H1 (cell line): ENCODE data around the gene MAP9.

Experiments used
- BACH1 ChIP-seq: IDR thresholded peaks from 2 replicates; pipeline ENCODE4 v1.6.1; 2012; ENCODE audit warnings: low read length, improper control_type of control experiment
- BRCA1 ChIP-seq: IDR thresholded peaks from 2 replicates; pipeline ENCODE4 v1.6.1; 2012; ENCODE audit warnings: low read depth, low read length, improper control_type of control experiment
- CREB1 ChIP-seq: IDR thresholded peaks from 2 replicates; pipeline ENCODE4 v1.6.1; 2012; ENCODE audit warnings: inconsistent platforms
- EGR1 ChIP-seq: IDR thresholded peaks from 2 replicates; pipeline ENCODE4 v1.6.1; 2011; ENCODE audit warnings: low read depth, low read length, borderline replicate concordance
- NANOG ChIP-seq: IDR thresholded peaks from 2 replicates; pipeline ENCODE4 v1.6.1; 2011; ENCODE audit warnings: low read length, low read depth, mild to moderate bottlenecking, inconsistent platforms; ENCODE audit not compliant: insufficient read depth, poor library complexity, severe bottlenecking
- PHF8 ChIP-seq: fragments of 200-600 bp; sonication (generic); conservative IDR thresholded peaks from 2 replicates; pipeline ENCODE4 v1.7.1; 2012; ENCODE audit warnings: low read depth, mild to moderate bottlenecking, inconsistent platforms, low read length, moderate library complexity
- POLR2A ChIP-seq, 2 experiments: IDR thresholded peaks; 1 replicate in 1 of 2; 2 replicates in 1 of 2; pipeline ENCODE4 v1.6.1; 2011; ENCODE audit warnings: low read depth in 2 of 2, low read length in 2 of 2, mild to moderate bottlenecking in 2 of 2; ENCODE audit errors: control extremely low read depth in 1 of 2
- POLR2AphosphoS5 ChIP-seq: IDR thresholded peaks from 2 replicates; pipeline ENCODE4 v1.6.1; 2011; ENCODE audit warnings: low read depth, low read length
- SUZ12 ChIP-seq: fragments of 200-600 bp; sonication (generic); IDR thresholded peaks from 2 replicates; pipeline ENCODE4 v1.6.1; 2012; ENCODE audit warnings: mild to moderate bottlenecking, inconsistent platforms, low read length, moderate library complexity, mixed read lengths
- YY1 ChIP-seq: IDR thresholded peaks from 2 replicates; pipeline ENCODE4 v1.6.1; 2011; ENCODE audit warnings: low read depth, mild to moderate bottlenecking, low read length
- ZNF274 ChIP-seq: IDR thresholded peaks from 2 replicates; pipeline ENCODE4 v1.7.0; 2012; ENCODE audit warnings: low read length, borderline replicate concordance; ENCODE audit errors: extremely low read depth
- TF ChIP-seq, protein P1 (sequence below), 3 experiments: IDR thresholded peaks; 1 replicate in 2 of 3; 2 replicates in 1 of 3; pipeline versions ENCODE4 v1.5.1 to v1.6.1; 2011; ENCODE audit warnings: low read length in 3 of 3, mild to moderate bottlenecking in 3 of 3, inconsistent platforms in 2 of 3, low read depth in 1 of 3, moderate library complexity in 1 of 3; ENCODE audit not compliant: insufficient read depth in 1 of 3; ENCODE audit errors: control extremely low read depth in 1 of 3
- TF ChIP-seq, protein P2 (sequence below): IDR thresholded peaks from 2 replicates; pipeline ENCODE4 v1.6.1; 2012; ENCODE audit warnings: inconsistent platforms
- TF ChIP-seq, protein P3 (sequence below): IDR thresholded peaks from 2 replicates; pipeline ENCODE4 v1.6.1; 2012; ENCODE audit warnings: low read length, inconsistent platforms

DNA sequence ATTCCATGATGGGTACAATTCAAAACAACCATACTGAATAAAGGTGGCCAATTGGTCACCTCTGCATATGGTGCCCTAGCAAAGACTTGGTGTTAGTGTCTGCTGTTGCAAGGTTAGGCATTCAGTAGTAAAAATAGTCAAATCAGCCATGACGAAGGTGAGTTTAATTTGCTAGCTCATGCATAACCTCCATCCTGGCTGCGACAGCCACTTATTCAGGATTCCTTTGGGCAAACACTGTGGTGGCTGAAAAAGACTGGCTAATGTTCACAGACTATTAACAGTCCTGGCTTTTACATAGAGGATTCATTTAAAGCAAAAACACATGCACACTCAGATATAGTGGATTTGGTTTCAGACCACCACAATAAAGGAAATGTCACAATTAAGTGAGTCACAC, 34.8 kb upstream of the MAP9 start:
- TF ChIP-seq YY1 (no peak), SUZ12 (no peak), POLR2AphosphoS5 (no peak), NANOG (no peak), BACH1 (no peak), PHF8 (no peak), POLR2A (IDR thresholded peaks at IDR 0.05; ENCODE audit: control extremely low read depth in 1 of 2, low read depth in 2 of 2, low read length in 2 of 2) (no peak), CREB1 (no peak), EGR1 (no peak), ZNF274 (no peak), BRCA1 (no peak)
- TF ChIP-seq, protein P1, sequence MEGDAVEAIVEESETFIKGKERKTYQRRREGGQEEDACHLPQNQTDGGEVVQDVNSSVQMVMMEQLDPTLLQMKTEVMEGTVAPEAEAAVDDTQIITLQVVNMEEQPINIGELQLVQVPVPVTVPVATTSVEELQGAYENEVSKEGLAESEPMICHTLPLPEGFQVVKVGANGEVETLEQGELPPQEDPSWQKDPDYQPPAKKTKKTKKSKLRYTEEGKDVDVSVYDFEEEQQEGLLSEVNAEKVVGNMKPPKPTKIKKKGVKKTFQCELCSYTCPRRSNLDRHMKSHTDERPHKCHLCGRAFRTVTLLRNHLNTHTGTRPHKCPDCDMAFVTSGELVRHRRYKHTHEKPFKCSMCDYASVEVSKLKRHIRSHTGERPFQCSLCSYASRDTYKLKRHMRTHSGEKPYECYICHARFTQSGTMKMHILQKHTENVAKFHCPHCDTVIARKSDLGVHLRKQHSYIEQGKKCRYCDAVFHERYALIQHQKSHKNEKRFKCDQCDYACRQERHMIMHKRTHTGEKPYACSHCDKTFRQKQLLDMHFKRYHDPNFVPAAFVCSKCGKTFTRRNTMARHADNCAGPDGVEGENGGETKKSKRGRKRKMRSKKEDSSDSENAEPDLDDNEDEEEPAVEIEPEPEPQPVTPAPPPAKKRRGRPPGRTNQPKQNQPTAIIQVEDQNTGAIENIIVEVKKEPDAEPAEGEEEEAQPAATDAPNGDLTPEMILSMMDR (IDR thresholded peaks at IDR 0.05; ENCODE audit: control extremely low read depth in 1 of 3, insufficient read depth in 1 of 3, low read depth in 1 of 3, low read length in 3 of 3) = no peak
- TF ChIP-seq, protein P2, sequence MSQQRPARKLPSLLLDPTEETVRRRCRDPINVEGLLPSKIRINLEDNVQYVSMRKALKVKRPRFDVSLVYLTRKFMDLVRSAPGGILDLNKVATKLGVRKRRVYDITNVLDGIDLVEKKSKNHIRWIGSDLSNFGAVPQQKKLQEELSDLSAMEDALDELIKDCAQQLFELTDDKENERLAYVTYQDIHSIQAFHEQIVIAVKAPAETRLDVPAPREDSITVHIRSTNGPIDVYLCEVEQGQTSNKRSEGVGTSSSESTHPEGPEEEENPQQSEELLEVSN = no peak
- TF ChIP-seq, protein P3, sequence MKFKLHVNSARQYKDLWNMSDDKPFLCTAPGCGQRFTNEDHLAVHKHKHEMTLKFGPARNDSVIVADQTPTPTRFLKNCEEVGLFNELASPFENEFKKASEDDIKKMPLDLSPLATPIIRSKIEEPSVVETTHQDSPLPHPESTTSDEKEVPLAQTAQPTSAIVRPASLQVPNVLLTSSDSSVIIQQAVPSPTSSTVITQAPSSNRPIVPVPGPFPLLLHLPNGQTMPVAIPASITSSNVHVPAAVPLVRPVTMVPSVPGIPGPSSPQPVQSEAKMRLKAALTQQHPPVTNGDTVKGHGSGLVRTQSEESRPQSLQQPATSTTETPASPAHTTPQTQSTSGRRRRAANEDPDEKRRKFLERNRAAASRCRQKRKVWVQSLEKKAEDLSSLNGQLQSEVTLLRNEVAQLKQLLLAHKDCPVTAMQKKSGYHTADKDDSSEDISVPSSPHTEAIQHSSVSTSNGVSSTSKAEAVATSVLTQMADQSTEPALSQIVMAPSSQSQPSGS = no peak
